GM23338 (cell line): ENCODE data around the gene FAM222A. TPM values are rescaled to one million over a fixed set of nuclear protein-coding genes. Genes with fewer than 3 reads are reported as not detected.

Experiments used
- ATAC-seq: fragments of 200-7000 bp; cut with Tn5 transposase; 3 replicates; pipeline ENCODE4 v1.9.1; 2020
- DNase-seq: peaks from one replicate; pipeline ENCODE4 v3.0.0-alpha.2; 2015; ENCODE audit warnings: low spot score
- H2AFZ ChIP-seq: fragments of 200-600 bp; sonication (generic); 2 replicates; pipeline ENCODE4 v1.8.0; 2016; ENCODE audit warnings: antibody characterized with exemption, mild to moderate bottlenecking, moderate library complexity
- H3F3A ChIP-seq: fragments of 200-600 bp; sonication (generic); replicated peaks from 2 replicates; pipeline ENCODE4 v1.8.0; 2017; ENCODE audit warnings: antibody characterized with exemption, mixed run types, low read depth
- H3K27ac ChIP-seq: fragments of 200-600 bp; sonication (generic); 2 replicates; pipeline ENCODE4 v1.6.1; 2016; ENCODE audit warnings: low read depth
- H3K27me3 ChIP-seq: fragments of 200-600 bp; sonication (generic); 2 replicates; pipeline ENCODE4 v1.8.0; 2016; ENCODE audit warnings: mild to moderate bottlenecking, mixed run types, moderate library complexity; ENCODE audit not compliant: insufficient read depth
- H3K36me3 ChIP-seq: fragments of 200-600 bp; sonication (generic); 2 replicates; pipeline ENCODE4 v1.8.0; 2016; ENCODE audit warnings: mild to moderate bottlenecking; ENCODE audit not compliant: insufficient read depth
- H3K4me1 ChIP-seq: fragments of 200-600 bp; sonication (generic); 2 replicates; pipeline ENCODE4 v1.8.0; 2016; ENCODE audit warnings: mild to moderate bottlenecking, moderate library complexity; ENCODE audit not compliant: insufficient read depth
- H3K4me2 ChIP-seq: fragments of 200-600 bp; sonication (generic); 2 replicates; pipeline ENCODE4 v1.7.1; 2017; ENCODE audit warnings: mixed run types
- H3K4me3 ChIP-seq: fragments of 200-600 bp; sonication (generic); 2 replicates; pipeline ENCODE4 v1.6.1; 2016; ENCODE audit warnings: mixed run types
- H3K79me2 ChIP-seq: fragments of 200-600 bp; sonication (generic); replicated peaks from 2 replicates; pipeline ENCODE4 v1.8.0; 2017; ENCODE audit warnings: mild to moderate bottlenecking; ENCODE audit not compliant: insufficient read depth
- H3K9me2 ChIP-seq: fragments of 200-600 bp; sonication (generic); 2 replicates; pipeline ENCODE4 v1.8.0; 2017; ENCODE audit not compliant: insufficient read depth
- H4K20me1 ChIP-seq: fragments of 200-600 bp; sonication (generic); replicated peaks from 2 replicates; pipeline ENCODE4 v1.8.0; 2017; ENCODE audit warnings: mild to moderate bottlenecking; ENCODE audit not compliant: insufficient read depth
- H3K27ac Mint-ChIP-seq: 2 replicates; pipeline ENCODE4 v1.8.0; 2020; ENCODE audit warnings: inconsistent platforms, mild to moderate bottlenecking, moderate library complexity, mixed read lengths
- H3K27me3 Mint-ChIP-seq: 3 replicates; pipeline ENCODE4 v1.8.0; 2022; ENCODE audit warnings: low read depth, mild to moderate bottlenecking, moderate library complexity, mixed read lengths, inconsistent platforms; ENCODE audit not compliant: insufficient read depth, poor library complexity
- H3K36me3 Mint-ChIP-seq: 3 replicates; pipeline ENCODE4 v1.8.0; 2021; ENCODE audit warnings: low read depth, mild to moderate bottlenecking, inconsistent platforms, moderate library complexity, mixed read lengths
- H3K4me1 Mint-ChIP-seq: 3 replicates; pipeline ENCODE4 v1.8.0; 2020; ENCODE audit warnings: mild to moderate bottlenecking, inconsistent platforms, mixed read lengths
- H3K4me3 Mint-ChIP-seq: 3 replicates; pipeline ENCODE4 v1.8.0; 2021; ENCODE audit warnings: moderate library complexity, mild to moderate bottlenecking, inconsistent platforms, mixed read lengths
- H3K9me3 Mint-ChIP-seq: 3 replicates; pipeline ENCODE4 v1.8.0; 2020; ENCODE audit warnings: moderate library complexity, mild to moderate bottlenecking, inconsistent platforms, mixed read lengths
- CREB1 ChIP-seq: fragments of 250-450 bp; sonication (Bioruptor Pico); IDR thresholded peaks from 2 replicates; pipeline ENCODE4 v1.5.0; 2020; ENCODE audit warnings: low read depth, mild to moderate bottlenecking, moderate library complexity
- CTCF ChIP-seq, 2 experiments: fragments of 200-600 bp in 1 of 2; sonication (generic) in 1 of 2; conservative IDR thresholded peaks; 2 replicates each; pipeline versions ENCODE4 v1.5.1 to v1.6.1; 2016 to 2017; ENCODE audit warnings: antibody characterized with exemption in 2 of 2, low read depth in 2 of 2, mild to moderate bottlenecking in 2 of 2, moderate library complexity in 1 of 2
- EZH2 ChIP-seq: fragments of 200-600 bp; sonication (generic); IDR thresholded peaks from one replicate; pipeline ENCODE4 v1.8.0; 2017; ENCODE audit warnings: antibody characterized with exemption, mild to moderate bottlenecking, low read depth; ENCODE audit not compliant: unreplicated experiment
- EZH2phosphoT487 ChIP-seq: fragments of 200-600 bp; sonication (generic); IDR thresholded peaks from one replicate; pipeline ENCODE4 v1.8.1; 2018; ENCODE audit warnings: antibody characterized with exemption; ENCODE audit not compliant: unreplicated experiment
- NANOG ChIP-seq: IDR thresholded peaks from 2 replicates; pipeline ENCODE4 v1.6.1; 2016; ENCODE audit warnings: antibody characterized with exemption, borderline replicate concordance
- REST ChIP-seq: IDR thresholded peaks from one replicate; pipeline ENCODE4 v1.6.1; 2018; ENCODE audit warnings: antibody characterized with exemption; ENCODE audit not compliant: unreplicated experiment
- STAT1 ChIP-seq: IDR thresholded peaks from one replicate; pipeline ENCODE4 v1.6.1; 2016; ENCODE audit warnings: antibody characterized with exemption; ENCODE audit not compliant: unreplicated experiment
- ZNF331 ChIP-seq: fragments of 250-450 bp; sonication (Bioruptor Pico); IDR thresholded peaks from 2 replicates; pipeline ENCODE4 v1.5.0; 2020; ENCODE audit warnings: low read depth, mild to moderate bottlenecking, moderate library complexity
- polyA plus RNA-seq: library from polyadenylated mRNA; unstranded; fragments of >200 nt; fragmentation: Nextera tagmentation; extraction: Ambion mirVana; gene quantifications from 2 replicates; pipeline ENCODE4 v1.2.1, GENCODE V29; 2016
- total RNA-seq: library from RNA; depleted of rRNA; stranded (reverse); fragments of >200 nt; shearing (Covaris generic); gene quantifications from 2 replicates; pipeline ENCODE4 v1.2.3, GENCODE V29; 2014

FAM222A gene
- total and polyA plus RNA-seq, 2 experiments from 2014 or later = 0.78 to 2.1 TPM

GRCh38 chr12:109714141-109714912 lies 702 bp downstream of the FAM222A start:
- Histone ChIP-seq H3K27me3 (peaks cover 69% of the 10 kb centered on the region), H3K4me1 (peaks cover 33% of the 10 kb centered on the region), H2AFZ (peak overlapping the region; percentile 74; the same call in 1 of the 2 replicates)

GRCh38 chr12:109714913-109715244 lies 1.3 kb downstream of the FAM222A start:
- ATAC-seq = no peak
- no peaks in the 10 kb centered on the region for H3K36me3 ChIP-seq
- Mint-ChIP-seq H3K9me3 (no peaks in the 10 kb centered on the region), H3K27ac (no peak overlapping the region), H3K36me3 (no peaks in the 10 kb centered on the region), H3K4me1 (peaks cover 38% of the 10 kb centered on the region), H3K4me3 (peak overlapping the region; percentile 60), H3K27me3 (peaks cover 39% of the 10 kb centered on the region)
- no peak overlapping the region for H3K27ac ChIP-seq
- TF ChIP-seq EZH2 (no peak), ZNF331 (CRISPR knock-in tag) (no peak), REST (no peak), STAT1 (no peak), NANOG (no peak), CTCF (conservative IDR thresholded peaks at IDR 0.05; ENCODE audit: low read depth in 2 of 2) (0 out of 4 replicates have a peak, but pooled peaks of 1 of the 2 experiments have one; percentile 9)
- peaks cover 31% of the 10 kb centered on the region for H3K4me1 ChIP-seq
- peak overlapping the region; percentile 72; the same call in 1 of the 2 replicates for H2AFZ ChIP-seq
- no peak for DNase-seq
- no peaks in the 10 kb centered on the region for H3K9me2 ChIP-seq
- peaks cover 3% of the 10 kb centered on the region; the same call in 1 of the 2 replicates for H4K20me1 ChIP-seq
- peaks cover 69% of the 10 kb centered on the region for H3K27me3 ChIP-seq
- H3K4me3 ChIP-seq = peak overlapping the region; percentile 80
- peaks cover 10% of the 10 kb centered on the region; the same call in 1 of the 2 replicates for H3F3A ChIP-seq
- peak overlapping the region; percentile 88 for H3K4me2 ChIP-seq
- no peaks in the 10 kb centered on the region for H3K79me2 ChIP-seq

More at GRCh38 chr12:109714141-109714912, 702 bp downstream of the FAM222A start:
- peak; percentile 7; the same call in 1 of the 2 replicates for TF ChIP-seq CREB1 (CRISPR knock-in tag)
- no peak for TF ChIP-seq EZH2phosphoT487
- TF ChIP-seq EZH2 = peak; percentile 31
- TF ChIP-seq CTCF (conservative IDR thresholded peaks at IDR 0.05; ENCODE audit: low read depth in 2 of 2) = peak; percentile 5 to 38; a peak in 2 of 4 replicates
- Mint-ChIP-seq H3K27me3 (peaks cover 37% of the 10 kb centered on the region), H3K4me3 (peak overlapping the region; percentile 65; the same call in 2 of the 3 replicates), H3K27ac (no peak overlapping the region), H3K9me3 (no peaks in the 10 kb centered on the region), H3K4me1 (peaks cover 39% of the 10 kb centered on the region), H3K36me3 (no peaks in the 10 kb centered on the region)
- Histone ChIP-seq H3K9me2 (no peaks in the 10 kb centered on the region), H3F3A (peaks cover 10% of the 10 kb centered on the region; the same call in 1 of the 2 replicates), H3K36me3 (no peaks in the 10 kb centered on the region), H3K4me3 (peak overlapping the region; percentile 80), H3K4me2 (peak overlapping the region; percentile 88), H3K27ac (no peak overlapping the region), H3K79me2 (no peaks in the 10 kb centered on the region), H4K20me1 (peaks cover 3% of the 10 kb centered on the region; the same call in 1 of the 2 replicates)
- DNase-seq = peak; percentile 81
- peak; percentile 29 for ATAC-seq
